Upper lobe of right lung (tissue), 1 donor: ENCODE data around the gene PAX4. TPM values are rescaled to one million over a fixed set of nuclear protein-coding genes. Genes with fewer than 3 reads are reported as not detected.

ENCODE experiments used
- ATAC-seq: fragments of 200-7000 bp; cut with Tn5 transposase; one replicate; pipeline ENCODE4 v1.9.1; 2020; ENCODE audit warnings: mild to moderate bottlenecking, moderate library complexity
- DNase-seq: peaks from one replicate; pipeline ENCODE4 v3.0.0-alpha.2; 2020
- H3K27ac ChIP-seq: fragments of 200-600 bp; one replicate; pipeline ENCODE4 v1.8.0; 2022
- H3K27me3 ChIP-seq: fragments of 200-600 bp; one replicate; pipeline ENCODE4 v1.8.0; 2022; ENCODE audit warnings: mild to moderate bottlenecking
- H3K36me3 ChIP-seq: fragments of 200-600 bp; one replicate; pipeline ENCODE4 v1.8.0; 2022
- H3K4me1 ChIP-seq: fragments of 200-600 bp; one replicate; pipeline ENCODE4 v1.8.0; 2022
- H3K4me3 ChIP-seq: fragments of 200-600 bp; one replicate; pipeline ENCODE4 v1.8.0; 2022; ENCODE audit warnings: mild to moderate bottlenecking
- H3K9me3 ChIP-seq: fragments of 200-600 bp; one replicate; pipeline ENCODE4 v1.8.0; 2022
- CTCF ChIP-seq: fragments of 200-600 bp; IDR thresholded peaks from one replicate; pipeline ENCODE4 v1.8.0; 2022; ENCODE audit warnings: antibody characterized with exemption
- intact Hi-C: fragments of 100-400 bp; cut with DNase I; formaldehyde crosslinking; loops from one replicate; pipeline ENCODE4 v1.11.0; 2022
- total RNA-seq: library from RNA; stranded (reverse); fragmentation: NEBNext Ultra II Directional; extraction: Animal tissue kit (Norgen Biotek cat#: 25700); gene quantifications from one replicate; pipeline ENCODE4 v1.2.1, GENCODE V29; 2021
- donor health status: DM: no; HTN: yes; CAD: no; lungs with severe emphysema.

Gene PAX4
- total RNA-seq, 1 donor from 2014 or later = not detected

- intact Hi-C loops = no loop called here
- peak; percentile 98 for ATAC-seq
Observed at GRCh38 chr7:127651556-127652332, 33.8 kb upstream of the PAX4 start, which contains the start of gene SND1. Gene SND1, plus strand, starts transcription at chr7:127652194. Its CDS starts 180 bp downstream, at chr7:127652374.

GRCh38 chr7:127650847-127651555 is 33.1 kb upstream of the PAX4 start:
- Histone ChIP-seq H3K4me3 (peak overlapping the region; percentile 98), H3K36me3 (no peaks in the 10 kb centered on the region), H3K27ac (peak overlapping the region; percentile 99), H3K4me1 (peaks cover 28% of the 10 kb centered on the region), H3K9me3 (no peaks in the 10 kb centered on the region), H3K27me3 (no peaks in the 10 kb centered on the region)
- TF ChIP-seq CTCF = no peak
- intact Hi-C loops = no loop called here
- DNase-seq = no peak
- ATAC-seq = peak; percentile 3

More at GRCh38 chr7:127651556-127652332, 33.8 kb upstream of the PAX4 start, which contains the start of gene SND1:
- peak within 1 kb of the TSS; percentile 99 for H3K27ac ChIP-seq
- H3K4me1 ChIP-seq = peaks cover 28% of the 10 kb centered on the region
- no peaks in the 10 kb centered on the region for H3K27me3 ChIP-seq
- TF ChIP-seq CTCF = no peak
- no peaks in the 10 kb centered on the region for H3K9me3 ChIP-seq
- DNase-seq = peak; percentile 99
- no peaks in the 10 kb centered on the region for H3K36me3 ChIP-seq
- peak within 1 kb of the TSS; percentile 98 for H3K4me3 ChIP-seq

GRCh38 chr7:127648986-127649385 is 31.0 kb upstream of the PAX4 start:
- H3K9me3 ChIP-seq = no peaks in the 10 kb centered on the region
- no peaks in the 10 kb centered on the region for H3K27me3 ChIP-seq
- no peak overlapping the region for H3K4me3 ChIP-seq
- ATAC-seq (no peak), DNase-seq (no peak)
- TF ChIP-seq CTCF = no peak
- H3K27ac ChIP-seq = no peak overlapping the region
- intact Hi-C loops = no loop called here
- H3K4me1 ChIP-seq = peaks cover 14% of the 10 kb centered on the region
- no peaks in the 10 kb centered on the region for H3K36me3 ChIP-seq

GRCh38 chr7:127647636-127648035 is 29.7 kb upstream of the PAX4 start:
- ATAC-seq = no peak
- intact Hi-C loops = no loop called here
- H3K36me3 ChIP-seq = no peaks in the 10 kb centered on the region

GRCh38 chr7:127644484-127644883 is 26.5 kb upstream of the PAX4 start:
- no peaks in the 10 kb centered on the region for H3K27me3 ChIP-seq
- no peak for TF ChIP-seq CTCF
- H3K4me3 ChIP-seq = no peak overlapping the region
- H3K4me1 ChIP-seq = no peaks in the 10 kb centered on the region
- ATAC-seq = no peak
- no peaks in the 10 kb centered on the region for H3K9me3 ChIP-seq
- no peak for DNase-seq
- no peaks in the 10 kb centered on the region for H3K36me3 ChIP-seq
- intact Hi-C loops = no loop called here
- no peak overlapping the region for H3K27ac ChIP-seq

More at GRCh38 chr7:127647636-127648035, 29.7 kb upstream of the PAX4 start:
- no peak for DNase-seq
- H3K4me3 ChIP-seq = no peak overlapping the region
- H3K27me3 ChIP-seq = no peaks in the 10 kb centered on the region
- H3K4me1 ChIP-seq = peaks cover under 1% of the 10 kb centered on the region
- H3K9me3 ChIP-seq = no peaks in the 10 kb centered on the region
- TF ChIP-seq CTCF = no peak
- H3K27ac ChIP-seq = no peak overlapping the region
